ENCODE measurements around the gene CRYL1.

The CRYL1 gene

DNA sequence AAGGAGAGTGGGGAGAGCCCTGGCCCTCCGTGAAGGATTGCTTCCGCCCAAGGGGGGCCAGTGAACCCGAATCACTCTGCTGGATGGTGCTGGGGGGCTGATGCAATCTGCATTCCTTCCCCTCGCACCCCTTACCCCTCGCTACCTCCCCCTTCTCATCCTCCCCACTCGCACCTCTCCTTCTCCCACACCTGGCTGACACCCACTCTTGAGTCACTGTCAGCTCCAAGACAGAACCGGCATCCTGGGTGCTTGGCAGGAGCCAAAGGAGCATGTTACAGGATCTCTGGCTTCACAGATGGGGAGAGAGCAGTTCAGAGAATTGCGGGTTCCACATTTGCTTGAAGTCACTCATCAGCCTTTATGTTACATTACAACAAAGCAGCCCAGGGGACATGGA is 167.6 kb downstream of the CRYL1 start:
- no peak overlapping the region for H3K27ac Mint-ChIP-seq
- H3K36me3 Mint-ChIP-seq (ENCODE audit: low read depth), result no peaks in the 10 kb centered on the region
- no peaks in the 10 kb centered on the region for H3K9me3 Mint-ChIP-seq
- TF ChIP-seq, protein P1, sequence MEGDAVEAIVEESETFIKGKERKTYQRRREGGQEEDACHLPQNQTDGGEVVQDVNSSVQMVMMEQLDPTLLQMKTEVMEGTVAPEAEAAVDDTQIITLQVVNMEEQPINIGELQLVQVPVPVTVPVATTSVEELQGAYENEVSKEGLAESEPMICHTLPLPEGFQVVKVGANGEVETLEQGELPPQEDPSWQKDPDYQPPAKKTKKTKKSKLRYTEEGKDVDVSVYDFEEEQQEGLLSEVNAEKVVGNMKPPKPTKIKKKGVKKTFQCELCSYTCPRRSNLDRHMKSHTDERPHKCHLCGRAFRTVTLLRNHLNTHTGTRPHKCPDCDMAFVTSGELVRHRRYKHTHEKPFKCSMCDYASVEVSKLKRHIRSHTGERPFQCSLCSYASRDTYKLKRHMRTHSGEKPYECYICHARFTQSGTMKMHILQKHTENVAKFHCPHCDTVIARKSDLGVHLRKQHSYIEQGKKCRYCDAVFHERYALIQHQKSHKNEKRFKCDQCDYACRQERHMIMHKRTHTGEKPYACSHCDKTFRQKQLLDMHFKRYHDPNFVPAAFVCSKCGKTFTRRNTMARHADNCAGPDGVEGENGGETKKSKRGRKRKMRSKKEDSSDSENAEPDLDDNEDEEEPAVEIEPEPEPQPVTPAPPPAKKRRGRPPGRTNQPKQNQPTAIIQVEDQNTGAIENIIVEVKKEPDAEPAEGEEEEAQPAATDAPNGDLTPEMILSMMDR (IDR thresholded peaks at IDR 0.05), result no peak
- no peak for DNase-seq
- H3K4me1 Mint-ChIP-seq, result peaks cover 20% of the 10 kb centered on the region
- peaks cover 3% of the 10 kb centered on the region for H3K27me3 Mint-ChIP-seq (ENCODE audit: low read depth, poor library complexity)
- H3K4me3 Mint-ChIP-seq, result no peak overlapping the region

DNA sequence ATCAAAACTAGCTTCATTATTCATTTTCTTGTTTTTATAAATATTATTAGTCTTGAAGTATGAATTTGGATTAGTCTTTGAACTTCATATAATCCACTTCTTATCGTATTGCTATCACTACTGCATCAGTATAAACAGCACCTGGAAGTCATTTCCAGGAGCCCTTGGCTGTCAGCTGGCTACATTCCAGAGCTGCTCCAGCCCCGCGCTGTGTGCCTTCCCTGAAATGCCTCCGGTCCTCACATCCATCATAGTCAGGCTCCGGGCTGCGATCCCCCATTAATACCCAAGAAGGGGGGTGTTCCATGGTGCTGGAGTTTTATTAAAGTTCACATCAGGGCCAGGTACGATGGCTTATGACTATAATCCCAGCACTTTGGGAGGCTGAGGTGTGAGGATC is 169.2 kb downstream of the CRYL1 start:
- no peak overlapping the region for H3K27ac Mint-ChIP-seq
- peak; percentile 30 for DNase-seq
- H3K36me3 Mint-ChIP-seq (ENCODE audit: low read depth), result no peaks in the 10 kb centered on the region
- H3K4me1 Mint-ChIP-seq, result peaks cover 10% of the 10 kb centered on the region
- H3K9me3 Mint-ChIP-seq, result no peaks in the 10 kb centered on the region
- no peak overlapping the region for H3K4me3 Mint-ChIP-seq
- TF ChIP-seq, protein P1 (IDR thresholded peaks at IDR 0.05), result no peak
- peaks cover 3% of the 10 kb centered on the region for H3K27me3 Mint-ChIP-seq (ENCODE audit: low read depth, poor library complexity)

DNA sequence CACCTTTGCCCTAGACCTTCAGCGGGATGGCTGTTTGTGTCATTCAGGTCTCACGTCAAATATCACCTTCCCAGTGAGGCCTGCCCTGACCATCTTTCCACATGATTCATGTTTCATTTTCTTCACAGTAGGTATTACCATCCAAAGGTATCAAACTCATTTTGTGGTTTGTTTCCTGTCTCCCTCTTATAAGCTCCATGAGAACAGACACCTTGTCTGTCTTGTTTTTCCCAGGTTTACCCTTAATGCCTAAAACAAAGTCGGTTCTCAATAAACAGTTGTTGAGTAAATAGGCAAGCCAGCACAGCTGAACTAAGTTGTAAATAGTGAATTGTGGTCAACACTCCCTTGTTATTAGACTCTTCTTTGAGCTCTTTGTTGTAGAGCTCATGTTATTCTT is 170.9 kb downstream of the CRYL1 start:
- H3K4me3 Mint-ChIP-seq, result no peak overlapping the region
- no peak overlapping the region for H3K27ac Mint-ChIP-seq
- TF ChIP-seq, protein P1 (IDR thresholded peaks at IDR 0.05), result no peak
- no peaks in the 10 kb centered on the region for H3K9me3 Mint-ChIP-seq
- no peaks in the 10 kb centered on the region for H3K4me1 Mint-ChIP-seq
- H3K27me3 Mint-ChIP-seq (ENCODE audit: low read depth, poor library complexity), result peaks cover 3% of the 10 kb centered on the region
- no peak for DNase-seq
- no peaks in the 10 kb centered on the region for H3K36me3 Mint-ChIP-seq (ENCODE audit: low read depth)

DNA sequence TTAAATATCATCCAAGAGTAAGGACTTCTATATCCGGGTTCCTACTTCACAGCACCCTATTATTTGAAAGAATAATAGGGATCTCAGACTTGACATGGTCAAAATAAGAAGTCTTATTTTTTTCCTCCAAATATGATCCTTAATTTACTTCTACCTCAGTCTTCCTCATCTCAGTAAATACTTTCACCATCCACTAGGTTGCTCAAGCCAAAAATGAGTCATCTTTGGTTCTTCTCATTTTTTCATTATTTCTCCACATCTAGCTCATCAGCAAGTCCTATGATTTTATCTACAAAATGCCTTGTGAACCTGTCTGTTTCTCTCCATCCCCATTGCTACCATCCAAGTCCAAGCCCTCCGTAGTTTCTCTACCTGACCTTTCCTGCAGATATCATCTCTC is 171.7 kb downstream of the CRYL1 start:
- H3K36me3 Mint-ChIP-seq (ENCODE audit: low read depth), result no peaks in the 10 kb centered on the region
- H3K4me3 Mint-ChIP-seq, result no peak overlapping the region
- H3K4me1 Mint-ChIP-seq, result no peaks in the 10 kb centered on the region
- no peak overlapping the region for H3K27ac Mint-ChIP-seq
- no peak for DNase-seq
- H3K27me3 Mint-ChIP-seq (ENCODE audit: low read depth, poor library complexity), result peaks cover 3% of the 10 kb centered on the region
- no peaks in the 10 kb centered on the region for H3K9me3 Mint-ChIP-seq
- TF ChIP-seq, protein P1 (IDR thresholded peaks at IDR 0.05), result no peak
